Measurements from ENCODE around the gene USP44. TPM values are rescaled to one million over a fixed set of nuclear protein-coding genes. Genes with fewer than 3 reads are reported as not detected.

USP44 gene
- total and polyA plus RNA-seq, 2 of the 8 experiments (the other 6 are each of a cell fraction or from before 2014, with no cell fraction given) = 129 to 197 TPM

GRCh38 chr12:95509300-95509699 lies 42.0 kb downstream of the USP44 start:
- no peak overlapping the region for H3K23ac ChIP-seq (ENCODE audit: insufficient read length)
- H3K9me3 ChIP-seq (ENCODE audit: insufficient read depth in 2 of 2, low read depth in 1 of 2, low read length in 1 of 2) = no peaks in the 10 kb centered on the region
- no peak for TF ChIP-seq RAD21 (IDR thresholded peaks at IDR 0.05 in 1 of 2, conservative IDR thresholded peaks at IDR 0.05 in 1 of 2; ENCODE audit: low read depth in 2 of 2, low read length in 2 of 2)
- TF ChIP-seq RFX5 (IDR thresholded peaks at IDR 0.05; ENCODE audit: borderline replicate concordance, low read depth, low read length) = no peak
- no peak for TF ChIP-seq POU5F1 (IDR thresholded peaks at IDR 0.05; ENCODE audit: low read depth, low read length)
- no peak for TF ChIP-seq SIX5 (IDR thresholded peaks at IDR 0.05; ENCODE audit: low read depth, low read length)
- TF ChIP-seq MAFK (IDR thresholded peaks at IDR 0.05; ENCODE audit: low read depth, low read length) = no peak
- TF ChIP-seq TAF7 (optimal IDR thresholded peaks at IDR 0.05; ENCODE audit: borderline replicate concordance, low read depth, low read length) = no peak
- H3K23me2 ChIP-seq (ENCODE audit: low read depth, low read length) = no peaks in the 10 kb centered on the region
- no peak overlapping the region for H3K9ac ChIP-seq (replicated peaks in 1 of 4; ENCODE audit: extremely low read depth in 1 of 4, low read depth in 3 of 4, low read length in 3 of 4)
- H3K56ac ChIP-seq (replicated peaks; ENCODE audit: insufficient read length, low read depth, low read length) = no peak overlapping the region
- H3K79me1 ChIP-seq (ENCODE audit: low read depth, low read length) = no peaks in the 10 kb centered on the region; the same call in 1 of the 2 replicates
- no peak overlapping the region for H2AFZ ChIP-seq (ENCODE audit: low read length)
- H3K4me2 ChIP-seq (ENCODE audit: insufficient read depth in 1 of 2, low read depth in 2 of 2, low read length in 2 of 2) = no peak overlapping the region
- peaks cover 16 to 66% (median 48%) of the 10 kb centered on the region in 4 experiments for H3K36me3 ChIP-seq (ENCODE audit: control insufficient read depth in 2 of 4, insufficient read depth in 4 of 4, low read length in 3 of 4)
- H3K27ac ChIP-seq (ENCODE audit: low read depth, low read length) = no peak overlapping the region
- no peak overlapping the region for H4K91ac ChIP-seq (replicated peaks; ENCODE audit: insufficient read length, low read length)
- H2BK15ac ChIP-seq (ENCODE audit: low read length) = no peak overlapping the region
- no peak overlapping the region for H3K4ac ChIP-seq (replicated peaks; ENCODE audit: insufficient read length, low read depth, low read length)
- no peak overlapping the region for H4K8ac ChIP-seq (ENCODE audit: extremely low read depth, insufficient read depth, low read length)
- POLR2A ChIA-PET (ENCODE audit: partially characterized antibody) = interaction anchor here (2.0 kb wide), 1 partner anchor 36 kb away, joined by 5 read pairs; the partner anchor contains the start of gene METAP2
- H3K4me3 ChIP-seq (ENCODE audit: extremely low read depth in 1 of 4, insufficient read depth in 2 of 4, low read depth in 3 of 4, low read length in 4 of 4) = no peak overlapping the region
- no peak overlapping the region for H3K14ac ChIP-seq (ENCODE audit: insufficient read length)
- H4K5ac ChIP-seq (ENCODE audit: insufficient read length, low read depth, low read length) = no peak overlapping the region
- 98% methylated on average over 3 of the region's 3 CpGs; no CpG with 5 or more reads in 1 of the 2 experiments for WGBS, 2 experiments (ENCODE audit: extremely low coverage in 1 of 2, insufficient coverage in 1 of 2, insufficient read length in 1 of 2, insufficient replicate concordance in 2 of 2, low coverage in 1 of 2, low lambda C conversion rate in 2 of 2, missing lambda C conversion rate in 1 of 2)
- no peaks in the 10 kb centered on the region for H3K4me1 ChIP-seq (replicated peaks in 1 of 4; ENCODE audit: control insufficient read depth in 3 of 4, insufficient read depth in 4 of 4, low read length in 3 of 4)
- H2AK5ac ChIP-seq (ENCODE audit: low read depth, low read length) = no peak overlapping the region
- DNase-seq (ENCODE audit: low read depth in 1 of 2, low spot score in 2 of 2) (no peak), FAIRE-seq (no peak)
- H3K27me3 ChIP-seq (replicated peaks in 1 of 4; ENCODE audit: control insufficient read depth in 3 of 4, extremely low read depth in 1 of 4, insufficient read depth in 3 of 4, low read length in 3 of 4) = no peaks in the 10 kb centered on the region
- no peak overlapping the region for H3K18ac ChIP-seq (ENCODE audit: extremely low read depth, low read length)
- no peak overlapping the region for H2BK120ac ChIP-seq (replicated peaks; ENCODE audit: low read depth, low read length)
- no peak overlapping the region for H2BK20ac ChIP-seq (ENCODE audit: low read length)
- CTCF ChIA-PET (ENCODE audit: partially characterized antibody) = interaction anchor here (0.6 kb wide), 1 partner anchor 153 kb away, joined by 3 read pairs; no protein-coding TSS in a partner anchor
- peaks cover 1 to 2% of the 10 kb centered on the region in 2 experiments for H4K20me1 ChIP-seq (replicated peaks in 1 of 2; ENCODE audit: control insufficient read depth in 1 of 2, insufficient read depth in 2 of 2, low read length in 2 of 2)
- 0 out of 4 replicates have a peak, but pooled peaks cover 0 to 3% of the 10 kb centered on the region in 2 experiments for H3K79me2 ChIP-seq (ENCODE audit: control insufficient read depth in 1 of 2, insufficient read depth in 2 of 2, low read length in 2 of 2)
- no peak overlapping the region for H2BK5ac ChIP-seq (ENCODE audit: low read depth, low read length)
- no peak overlapping the region for H2BK12ac ChIP-seq (ENCODE audit: low read depth, low read length)
